Middle frontal gyrus (tissue), 1 donor: ENCODE data around the gene NOL4L.

Experiments used
- DNase-seq: peaks from one replicate; pipeline ENCODE4 v3.0.0-alpha.2; 2015; ENCODE audit warnings: low spot score; ENCODE audit errors: extremely low spot score

The NOL4L gene

DNA sequence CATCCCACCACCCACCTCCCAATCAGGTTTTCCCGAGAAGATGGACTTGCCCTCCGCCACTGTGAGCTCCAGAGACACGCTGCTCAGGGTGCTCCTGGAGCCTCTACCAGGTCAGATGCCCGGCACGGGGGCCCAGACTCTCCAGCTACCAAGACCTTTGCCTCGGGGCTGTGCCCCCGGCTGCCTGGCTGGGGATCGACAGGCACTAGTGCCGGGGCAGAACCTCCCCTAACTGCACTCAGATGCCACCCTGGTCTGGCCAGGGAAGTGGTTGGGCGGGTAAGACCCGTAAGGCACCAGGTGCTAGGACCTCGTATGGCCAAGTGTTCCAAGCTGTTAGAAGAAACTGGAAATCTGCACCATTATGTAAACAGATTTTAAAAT lies 126.3 kb downstream of the NOL4L start:
- no peak for DNase-seq

DNA sequence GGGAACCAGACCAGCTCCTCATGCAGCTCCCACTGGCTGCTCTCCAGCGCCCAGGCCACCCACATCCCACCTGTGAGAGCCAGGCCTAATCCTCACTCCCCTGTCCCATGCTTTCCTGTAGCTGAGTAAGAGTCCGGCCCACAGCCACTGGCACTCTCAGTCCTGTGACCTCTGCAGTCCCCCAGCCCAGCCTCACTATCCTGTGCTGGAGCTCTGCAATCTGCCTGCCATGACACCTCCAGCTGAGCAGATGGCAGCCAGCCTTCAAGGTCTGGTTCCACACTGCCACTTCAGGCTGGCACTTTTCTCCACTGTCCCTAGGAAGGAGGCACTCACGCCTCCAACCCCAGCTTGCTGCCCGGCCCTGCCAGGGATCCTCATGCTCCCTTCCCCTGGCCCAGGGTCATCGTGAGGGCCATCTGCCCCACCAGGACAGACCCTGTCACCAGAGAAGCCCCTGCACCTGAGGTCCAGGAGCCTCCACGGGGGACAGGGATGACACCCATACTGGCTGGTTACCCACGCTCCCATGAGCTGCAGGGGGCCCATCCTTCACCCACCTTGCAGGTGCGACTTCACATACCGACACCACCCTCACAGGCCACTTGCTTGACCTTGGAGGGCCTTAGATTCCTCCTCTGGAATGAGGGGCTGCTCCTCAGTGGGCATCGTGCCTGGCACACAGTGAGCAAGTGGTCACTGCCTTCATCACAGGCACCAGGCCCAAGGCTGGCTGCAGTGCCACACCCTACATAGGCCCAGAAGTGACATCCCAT lies 126.9 kb downstream of the NOL4L start:
- DNase-seq: no peak

DNA sequence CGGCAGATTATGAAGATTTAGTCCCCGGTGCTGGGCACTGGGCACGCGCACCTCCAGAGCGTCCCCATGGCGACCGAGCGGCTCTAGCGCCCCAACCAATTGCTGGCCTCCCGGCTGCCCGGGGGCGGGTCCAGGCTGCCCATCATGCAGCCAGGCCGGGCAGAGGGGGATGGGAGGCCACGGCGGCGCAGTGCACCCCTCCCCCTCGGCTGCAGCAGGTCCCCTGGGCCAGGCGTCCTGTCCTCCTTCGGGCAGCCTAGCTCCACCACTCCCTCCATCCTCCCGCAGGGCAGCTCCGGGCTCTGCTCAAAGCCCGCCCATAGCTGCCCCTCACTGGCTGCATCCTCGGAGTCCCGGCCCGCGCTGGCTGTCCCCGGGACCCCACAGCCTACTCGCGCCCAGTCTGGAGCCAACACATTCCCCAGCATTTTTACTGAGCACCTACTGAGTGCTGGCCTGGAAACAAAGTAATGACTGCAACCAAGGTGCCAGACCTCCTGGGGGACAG lies 127.6 kb downstream of the NOL4L start:
- DNase-seq: peak; percentile 56

DNA sequence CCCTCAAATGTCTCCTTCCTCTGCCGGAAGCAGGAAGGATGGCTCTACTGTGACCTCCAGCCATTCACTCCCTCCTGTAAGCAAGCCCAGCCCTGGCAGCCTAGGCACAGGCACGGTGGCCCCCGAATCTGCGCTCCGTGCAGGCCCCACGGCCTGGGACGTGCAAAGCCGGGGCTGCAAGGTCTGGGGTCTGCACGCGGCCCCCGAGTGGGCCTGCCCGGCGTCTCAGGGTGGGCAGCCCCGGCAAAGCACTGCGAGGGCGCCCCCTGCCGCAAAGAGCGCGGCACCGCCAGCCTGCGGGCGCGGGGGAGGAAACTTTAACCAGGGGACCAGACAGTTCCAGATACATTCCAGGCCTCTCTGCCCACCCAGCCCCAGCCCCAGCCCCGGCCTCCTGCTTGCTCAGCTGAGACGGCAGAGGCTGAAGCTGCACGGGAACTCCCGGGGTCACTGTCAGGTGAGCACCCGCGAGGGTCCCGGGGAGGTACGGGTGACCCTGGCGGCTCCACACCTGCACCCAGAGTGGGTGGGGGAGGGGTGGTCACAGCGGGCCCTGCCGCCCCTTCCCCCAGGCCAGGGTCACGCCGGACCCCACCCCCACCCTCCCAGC lies 128.2 kb downstream of the NOL4L start:
- no peak for DNase-seq

DNA sequence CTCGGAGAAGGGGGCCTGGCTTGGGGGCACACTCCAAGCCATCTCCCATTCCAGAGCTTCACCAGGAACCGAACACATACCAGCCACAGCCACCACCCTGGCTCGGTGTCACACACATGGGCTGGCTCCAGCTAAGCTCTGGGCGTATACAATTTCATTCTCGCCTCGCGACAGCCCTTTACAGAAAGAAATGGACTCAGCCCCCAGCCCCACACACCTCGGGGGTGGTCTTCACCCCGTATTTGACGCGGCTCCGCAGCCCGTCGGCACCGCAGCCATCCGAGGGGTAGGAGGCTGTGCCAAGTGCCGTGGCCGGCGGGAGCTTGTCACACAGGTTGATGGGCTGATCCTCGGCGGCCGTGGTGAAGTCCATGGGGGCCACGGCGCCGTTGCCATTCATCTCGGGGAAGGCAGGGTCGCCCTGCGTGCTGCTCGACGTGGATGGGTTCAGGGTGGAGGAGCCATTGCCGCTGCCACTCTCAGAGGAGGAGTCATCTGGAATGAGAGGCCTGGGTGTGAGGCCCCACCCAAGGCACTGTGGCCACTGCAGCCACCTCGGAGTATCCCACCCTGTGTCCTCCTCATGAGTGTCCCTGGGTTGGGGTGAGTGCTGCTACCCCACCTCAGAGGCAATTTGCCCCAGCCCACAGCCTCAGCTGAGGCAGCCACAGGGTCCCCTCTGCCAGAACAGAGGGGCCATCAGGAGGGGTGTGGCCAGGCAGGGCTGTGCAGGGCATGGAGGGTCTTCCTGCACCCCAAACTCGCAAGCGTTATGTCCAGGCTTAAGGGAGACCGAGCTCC lies 129.0 kb downstream of the NOL4L start:
- no peak for DNase-seq

DNA sequence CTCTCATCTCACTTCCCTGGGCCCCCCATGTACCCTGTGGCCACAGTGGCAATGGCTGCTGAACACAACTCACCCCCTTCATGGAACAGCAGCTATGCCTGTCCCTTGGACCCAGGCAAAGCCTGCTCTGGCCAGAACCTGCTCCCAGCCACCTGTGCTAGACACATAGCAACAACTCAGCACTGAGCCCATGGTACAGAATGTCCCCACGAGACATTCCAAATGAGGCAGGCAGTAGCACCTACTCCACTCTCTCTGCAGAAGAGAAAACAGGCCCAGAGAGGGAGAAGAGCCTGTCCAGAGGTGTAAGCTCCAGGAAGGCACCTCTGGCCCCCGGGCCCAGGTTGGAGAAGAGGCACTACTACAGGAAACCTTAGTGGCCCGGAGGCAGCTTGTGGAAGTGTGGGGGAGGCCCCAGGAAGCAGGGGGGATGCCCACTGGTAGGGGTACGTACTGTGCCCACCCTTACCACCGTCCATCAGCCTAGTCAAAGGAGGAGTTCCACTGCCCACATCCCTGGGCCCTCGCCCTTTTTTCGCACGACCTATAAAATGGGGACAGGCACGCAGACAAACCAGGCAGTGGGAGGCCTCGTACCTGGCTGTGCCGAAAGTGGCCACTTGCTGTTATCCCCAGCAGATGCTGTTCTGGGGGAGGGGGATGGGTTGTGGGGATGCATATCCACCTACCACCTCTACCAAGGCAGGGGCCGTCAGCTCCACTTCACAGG lies 129.8 kb downstream of the NOL4L start:
- no peak for DNase-seq

DNA sequence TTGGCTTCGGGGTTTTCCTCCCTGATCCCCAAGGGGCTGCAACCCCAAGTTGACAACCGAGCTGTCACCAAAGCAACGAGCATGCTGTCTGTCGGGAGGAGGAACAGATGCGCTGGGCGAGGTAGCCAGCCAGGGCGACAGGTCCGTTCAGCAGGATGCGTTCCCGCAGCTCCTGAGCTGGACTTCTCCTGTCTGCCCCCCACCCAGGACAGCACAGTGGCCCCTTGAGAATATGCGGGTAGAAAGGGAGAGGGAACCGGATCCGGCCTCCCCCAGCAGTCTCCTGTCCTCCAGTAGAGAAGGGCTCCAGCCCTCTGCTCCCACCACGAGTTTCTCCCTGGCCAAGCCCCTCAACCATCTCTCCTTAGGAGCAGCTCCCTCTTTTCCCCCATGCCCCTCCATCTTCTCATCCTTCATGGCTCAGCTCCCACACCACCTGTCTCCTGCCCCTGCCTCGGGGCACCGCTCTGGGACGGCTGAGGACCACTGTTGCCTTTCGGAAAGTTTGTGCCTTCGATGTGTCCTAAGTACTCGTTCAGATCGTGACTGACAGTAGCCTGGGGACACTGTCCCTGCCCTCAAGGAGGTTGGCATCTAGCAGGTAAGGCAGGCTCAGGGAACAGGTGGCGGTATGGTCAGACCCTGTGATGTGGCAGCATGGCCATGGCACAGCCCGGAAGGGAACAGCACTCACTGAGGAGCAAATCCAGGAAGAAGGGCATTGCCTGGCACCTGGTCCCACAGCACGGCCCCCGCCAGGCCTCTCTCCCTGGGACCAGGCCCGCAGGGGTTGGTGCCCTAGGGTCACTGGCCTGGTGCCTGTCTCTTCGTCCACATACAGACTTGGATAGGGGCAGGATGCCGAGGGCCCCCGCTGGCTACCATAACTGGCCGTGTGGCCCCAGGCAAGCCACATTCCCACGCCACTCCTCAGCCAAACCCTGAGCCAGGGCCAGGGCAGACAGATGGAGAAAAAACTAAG lies 130.7 kb downstream of the NOL4L start:
- no peak for DNase-seq

DNA sequence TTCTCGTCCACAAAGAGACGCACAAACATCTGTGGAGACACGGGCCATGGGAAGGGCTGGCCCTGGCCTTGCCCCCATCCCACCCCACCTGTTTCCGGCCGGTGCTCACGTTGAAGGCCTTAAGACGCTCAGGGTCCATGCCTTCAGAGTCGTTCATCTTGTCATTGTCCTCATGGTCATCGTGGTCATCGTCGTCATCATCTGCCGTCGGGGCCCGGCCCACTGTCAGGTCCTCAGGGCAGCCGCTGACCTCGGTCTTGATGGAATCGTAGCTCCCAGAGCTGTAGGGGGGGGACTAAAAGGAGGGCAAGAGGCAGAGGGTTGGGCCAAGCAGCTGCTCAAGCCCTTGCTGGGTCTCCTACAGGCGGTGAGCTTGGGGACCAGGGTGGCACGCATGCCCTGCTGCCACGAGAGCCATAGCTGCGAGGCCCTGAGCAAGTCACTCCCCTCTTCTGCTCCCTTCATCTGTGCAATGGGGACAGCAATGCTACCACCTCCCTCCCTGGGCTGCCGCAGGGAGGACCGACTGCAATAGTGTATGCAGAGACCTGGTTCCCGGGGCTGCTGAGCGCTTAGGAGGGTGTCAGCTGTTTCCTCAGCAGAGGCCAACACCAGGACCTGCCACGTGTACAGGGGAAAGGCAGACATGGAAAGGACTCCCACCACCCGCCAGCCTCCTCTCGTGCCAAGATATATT lies 131.5 kb downstream of the NOL4L start:
- no peak for DNase-seq

DNA sequence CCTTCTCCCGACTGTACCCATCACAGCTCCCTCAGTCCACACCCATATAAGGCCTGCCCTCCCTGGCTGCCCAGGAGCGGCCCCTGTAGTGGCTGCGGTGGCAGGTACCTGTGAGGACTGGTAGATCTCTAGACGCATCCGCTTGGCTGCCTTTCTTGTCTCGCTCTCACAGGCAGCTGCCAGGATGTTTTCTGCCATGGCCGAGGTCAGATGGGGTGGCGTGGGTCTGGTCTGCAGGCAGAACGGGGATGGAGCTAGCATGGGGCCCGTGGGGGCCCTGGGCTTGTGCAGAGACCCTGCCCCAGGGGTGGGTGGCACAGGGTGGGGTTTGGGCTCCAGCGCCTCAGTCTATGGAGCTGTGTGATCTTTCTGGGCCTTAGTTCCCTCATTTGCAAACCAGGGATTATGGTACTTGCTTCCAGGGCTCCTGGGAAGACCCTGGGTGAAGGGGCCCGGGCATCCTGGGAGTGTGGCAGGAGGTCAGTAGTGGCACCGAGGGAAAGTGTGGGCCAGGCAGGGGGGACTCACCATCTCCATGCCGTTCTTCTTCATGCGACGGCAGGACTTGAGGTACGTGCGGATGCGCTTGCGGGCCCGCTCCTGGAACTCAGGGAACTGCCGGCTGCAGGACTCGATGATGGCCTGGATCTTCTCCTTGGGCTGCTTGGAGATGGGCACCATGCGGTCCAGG lies 132.2 kb downstream of the NOL4L start:
- no peak for DNase-seq

DNA sequence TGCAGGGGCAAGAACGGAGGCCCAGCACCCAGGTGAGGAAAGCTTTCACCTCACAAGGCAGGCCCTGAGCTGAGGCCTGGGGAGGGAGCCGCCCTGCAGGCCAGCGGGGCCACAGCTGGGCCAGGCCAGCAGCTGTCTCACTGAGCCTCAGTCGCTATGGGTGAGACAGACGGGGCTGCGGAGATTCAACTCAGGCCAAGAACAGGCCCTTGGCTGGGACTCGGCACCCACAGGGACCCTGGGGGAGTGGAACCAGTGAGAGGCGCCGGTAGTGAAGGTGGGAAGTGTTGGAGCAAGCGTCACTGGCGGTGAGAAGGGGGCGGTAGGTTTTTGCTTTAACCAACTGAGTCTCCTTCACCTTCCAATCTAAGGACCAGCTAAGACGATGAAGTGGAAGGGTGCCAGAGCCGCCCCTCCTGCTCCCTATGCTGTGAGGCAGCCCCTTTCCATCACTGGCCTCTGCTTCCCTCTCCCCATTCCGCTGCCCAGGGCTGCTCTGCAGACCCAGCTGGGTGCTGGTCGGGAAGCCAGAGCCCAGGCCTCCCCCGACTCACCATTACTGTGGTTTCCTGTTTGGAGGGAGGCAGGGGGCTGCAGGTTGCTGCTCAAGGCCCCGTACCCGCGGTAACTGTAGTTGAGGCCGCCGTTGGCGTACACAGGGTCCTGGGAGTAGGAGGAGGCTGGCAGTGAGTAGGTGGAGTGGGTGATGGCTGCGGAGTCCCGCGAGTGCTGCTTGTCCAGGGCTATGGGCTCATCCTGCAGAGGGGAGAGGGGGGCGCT lies 133.3 kb downstream of the NOL4L start:
- DNase-seq: no peak

DNA sequence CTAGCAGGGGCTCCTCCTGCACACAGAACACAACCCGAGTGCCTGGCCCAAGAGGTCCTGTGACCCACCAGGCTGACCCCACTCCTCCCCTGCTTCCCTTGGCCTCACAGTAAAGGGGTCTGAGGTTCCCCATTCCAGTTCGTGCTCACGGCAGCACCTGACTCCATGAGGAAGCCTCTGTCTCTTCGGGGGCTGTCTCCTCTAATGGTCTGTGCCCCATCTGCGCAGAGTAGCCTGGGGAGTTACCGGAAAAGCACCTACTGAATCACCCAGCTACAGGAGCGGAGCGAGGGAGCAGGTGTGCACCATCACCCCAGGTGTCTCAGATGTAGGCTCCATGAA lies 133.8 kb downstream of the NOL4L start:
- no peak for DNase-seq

DNA sequence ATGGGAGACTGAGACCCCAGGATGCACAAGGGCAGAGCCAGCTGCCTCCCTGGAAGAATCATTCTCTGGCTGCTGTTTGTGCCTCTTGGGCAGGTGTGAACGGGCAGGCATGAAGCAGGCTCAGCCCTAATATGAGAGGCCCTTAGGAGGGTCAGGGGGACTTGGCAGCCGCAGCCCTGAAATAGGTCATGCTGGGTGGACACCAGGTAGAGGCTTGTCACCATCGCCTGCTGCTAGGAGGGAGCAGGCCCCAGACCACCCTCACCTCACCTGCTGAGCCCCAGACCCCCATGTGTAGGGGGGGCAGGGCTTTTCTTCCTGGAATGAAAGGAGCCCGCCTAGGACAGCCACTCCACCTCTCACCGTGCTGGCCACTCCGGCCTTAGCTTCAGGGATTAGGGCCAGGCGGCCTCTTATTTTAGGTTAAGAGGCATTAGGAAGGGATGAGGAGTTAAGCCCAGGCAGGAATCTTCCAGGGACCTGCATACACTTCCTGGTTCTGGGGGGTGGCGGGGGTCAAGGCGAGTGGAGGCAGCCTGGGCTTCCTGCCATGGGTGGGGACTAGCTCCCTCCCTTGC lies 134.6 kb downstream of the NOL4L start:
- no peak for DNase-seq

DNA sequence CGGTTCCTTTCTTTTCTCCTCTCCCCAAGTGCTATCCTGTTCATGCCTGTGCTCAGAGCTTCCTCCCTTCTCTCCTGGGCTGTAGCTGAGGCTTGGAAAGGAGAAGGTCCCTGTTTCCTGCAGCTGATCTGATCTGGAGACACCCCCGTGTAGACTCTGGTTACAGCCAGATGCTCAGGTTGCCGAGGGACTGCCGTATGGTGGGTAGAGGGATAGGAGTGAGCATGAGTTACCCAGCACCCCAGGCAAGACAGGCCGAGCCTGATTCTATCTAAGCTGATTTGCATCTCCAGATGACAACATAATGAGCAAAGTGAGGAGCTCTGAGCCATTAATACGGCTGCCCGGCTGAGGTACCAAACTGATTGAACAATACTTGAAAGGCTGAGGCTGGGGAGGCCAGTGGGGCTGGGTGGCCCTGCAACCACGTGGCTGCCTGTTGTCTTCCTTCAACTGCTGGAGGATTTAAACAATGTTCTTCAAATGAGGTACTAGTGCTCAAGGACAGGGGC lies 135.2 kb downstream of the NOL4L start:
- DNase-seq: no peak

DNA sequence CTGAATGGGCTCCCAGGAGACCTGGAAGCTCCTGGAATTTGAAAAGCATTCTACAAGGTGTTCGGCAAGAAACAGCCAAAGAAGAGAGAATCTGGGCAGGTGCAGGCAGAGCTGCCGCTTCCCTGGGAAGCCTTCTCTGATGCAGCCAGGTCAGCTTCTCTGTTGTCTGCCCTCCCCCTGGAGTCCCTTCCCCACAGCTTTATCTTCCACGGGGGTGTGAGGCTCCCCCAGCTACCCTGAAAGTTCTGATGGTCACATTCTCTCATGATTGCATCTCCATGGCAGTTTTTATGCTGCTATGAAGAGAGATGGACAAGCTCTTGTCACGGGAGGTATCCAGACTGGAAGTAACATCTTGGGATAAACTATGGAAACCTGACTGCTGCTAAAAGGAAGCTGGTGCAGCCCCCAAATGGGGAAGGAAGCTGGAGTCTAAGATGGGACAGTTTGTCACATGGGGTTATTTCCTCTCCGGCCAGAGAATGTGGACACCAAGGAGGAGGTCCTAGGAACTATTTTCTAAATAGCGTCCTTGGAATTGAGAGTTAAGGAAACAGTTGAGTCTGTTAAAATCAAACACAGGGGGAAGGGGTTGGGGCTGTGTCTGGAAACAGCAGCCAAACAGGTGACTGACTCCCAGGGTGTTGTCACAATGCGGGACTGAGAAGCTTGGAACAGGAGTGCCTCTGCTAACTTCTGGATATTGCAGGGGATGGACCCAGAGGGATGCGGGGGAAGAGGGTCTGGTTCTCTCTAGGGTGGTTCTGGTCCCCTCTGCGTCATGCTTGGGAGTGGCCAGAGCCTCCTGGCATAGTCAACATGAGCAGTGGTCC lies 135.9 kb downstream of the NOL4L start:
- DNase-seq: no peak

DNA sequence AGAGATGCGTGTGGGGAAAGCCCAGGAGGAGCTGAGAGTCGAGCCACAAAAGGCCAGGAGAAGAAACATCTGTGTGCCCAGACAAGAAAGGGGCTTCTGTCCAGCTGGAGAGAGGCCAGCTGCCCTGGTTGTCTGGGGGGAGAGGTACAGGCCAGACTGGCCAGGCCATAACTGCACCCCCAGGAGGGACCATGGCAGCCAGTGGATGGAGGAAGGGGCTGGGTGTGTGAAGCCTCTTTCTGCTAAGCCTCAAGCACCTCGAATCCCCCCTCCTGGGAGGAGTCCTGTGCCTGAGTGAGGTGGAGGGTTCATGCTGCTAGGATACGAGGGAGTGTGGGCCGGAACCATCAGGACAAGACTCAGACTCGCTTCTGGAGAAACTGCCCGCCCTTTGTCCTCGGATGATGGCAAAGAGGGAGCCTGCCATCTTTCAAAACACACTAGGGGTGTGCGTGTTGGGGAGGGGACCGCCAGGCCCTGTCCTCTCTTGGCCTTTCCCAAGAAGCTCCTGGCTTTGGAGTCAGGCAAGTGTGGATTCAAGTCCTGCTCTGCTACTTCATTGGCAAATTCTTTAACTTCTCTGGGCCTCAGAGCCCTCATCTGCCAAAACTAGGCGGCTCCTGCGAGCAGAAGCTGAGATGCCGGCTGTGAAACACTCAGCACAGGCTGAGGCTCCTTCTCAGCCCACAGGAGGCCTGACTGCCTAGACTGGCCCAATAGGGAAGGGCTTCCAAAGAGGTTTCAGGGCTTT lies 136.7 kb downstream of the NOL4L start:
- no peak for DNase-seq
